Spinal cord (tissue), 10 donors: ENCODE measurements around the gene OR52K1. TPM values are rescaled to one million over a fixed set of nuclear protein-coding genes. Genes with fewer than 3 reads are reported as not detected.
A peak's percentile ranks its signal among the peaks of the same experiment; 100 is the strongest.

Experiments used
- DNase-seq, 6 donors: peaks; one replicate each; pipeline versions ENCODE4 v3.0.0 to v3.0.0-alpha.2; 2013 to 2015; ENCODE audit warnings: low spot score in 6 of 6, low read depth in 4 of 6
- H3K27ac ChIP-seq: one replicate; pipeline ENCODE4 v1.5.1; 2013; ENCODE audit warnings: low read depth, low read length, control low read depth
- H3K27me3 ChIP-seq: one replicate; pipeline ENCODE4 v1.6.1; 2013; ENCODE audit warnings: low read length; ENCODE audit not compliant: control insufficient read depth, insufficient read depth
- H3K36me3 ChIP-seq: one replicate; pipeline ENCODE4 v1.6.1; 2013; ENCODE audit warnings: low read length; ENCODE audit not compliant: control insufficient read depth, insufficient read depth
- H3K4me1 ChIP-seq: one replicate; pipeline ENCODE4 v1.6.1; 2013; ENCODE audit warnings: low read length; ENCODE audit not compliant: control insufficient read depth, insufficient read depth
- H3K4me3 ChIP-seq: one replicate; pipeline ENCODE4 v1.5.1; 2013; ENCODE audit warnings: low read depth, low read length, control low read depth
- H3K9me3 ChIP-seq: one replicate; pipeline ENCODE4 v1.6.1; 2013; ENCODE audit warnings: low read length; ENCODE audit not compliant: control insufficient read depth, insufficient read depth
- WGBS: methylation state at CpG from one replicate; pipeline ENCODE4 v1.1.5; 2013; ENCODE audit warnings: missing lambda C conversion rate; ENCODE audit not compliant: insufficient coverage; 5-methylcytosine and 5-hydroxymethylcytosine counted together
- polyA plus RNA-seq, 2 donors: library from polyadenylated mRNA; unstranded; fragments of 120-200 nt; gene quantifications; one replicate each; pipeline ENCODE4 v1.2.1, GENCODE V29; 2013; ENCODE audit not compliant: insufficient read length in 2 of 2
- total RNA-seq, 2 donors: library from RNA; depleted of rRNA in 1 of 2; stranded (reverse); fragments of 120-200 nt in 1 of 2; fragments of >200 nt in 1 of 2; gene quantifications; one replicate each; pipeline versions ENCODE4 v1.2.3 to v1.2.4, GENCODE V29; 2013 to 2014
- donor health status: healthy.

Gene OR52K1
- total and polyA plus RNA-seq, 4 donors, result under 0.01 to 0.35 (median 0.08) TPM

GRCh38 chr11:4460151-4460550, 22.3 kb upstream of the OR52K1 start:
- DNase-seq, result no peak
- no peak overlapping the region for H3K4me3 ChIP-seq
- H3K4me1 ChIP-seq, result no peaks in the 10 kb centered on the region
- no peaks in the 10 kb centered on the region for H3K36me3 ChIP-seq
- H3K9me3 ChIP-seq, result no peaks in the 10 kb centered on the region
- H3K27me3 ChIP-seq, result no peaks in the 10 kb centered on the region
- H3K27ac ChIP-seq, result no peak overlapping the region
- WGBS, result no CpG with 5 or more reads among the region's 4 CpGs

- no peak for DNase-seq
- Histone ChIP-seq H3K4me3 (no peak overlapping the region), H3K27me3 (no peaks in the 10 kb centered on the region), H3K4me1 (no peaks in the 10 kb centered on the region), H3K9me3 (no peaks in the 10 kb centered on the region), H3K27ac (no peak overlapping the region), H3K36me3 (no peaks in the 10 kb centered on the region)
- WGBS, result 92% methylated on average over 3 of the region's 5 CpGs
These were observed 18.0 kb upstream of the OR52K1 start for GRCh38 chr11:4464216-4465159.

GRCh38 chr11:4465407-4465806, 17.0 kb upstream of the OR52K1 start:
- Histone ChIP-seq H3K9me3 (no peaks in the 10 kb centered on the region), H3K4me3 (no peak overlapping the region), H3K36me3 (no peaks in the 10 kb centered on the region), H3K4me1 (no peaks in the 10 kb centered on the region), H3K27me3 (no peaks in the 10 kb centered on the region), H3K27ac (no peak overlapping the region)
- DNase-seq, result peak in 1 of 6 donors; percentile 5
- WGBS, result 20% methylated on average over 1 of the region's 1 CpG

GRCh38 chr11:4466131-4466870, 16.1 kb upstream of the OR52K1 start:
- no peak overlapping the region for H3K4me3 ChIP-seq
- no peak overlapping the region for H3K27ac ChIP-seq
- no peaks in the 10 kb centered on the region for H3K36me3 ChIP-seq
- no peaks in the 10 kb centered on the region for H3K4me1 ChIP-seq
- WGBS, result 60% methylated on average over 5 of the region's 5 CpGs
- DNase-seq, result peak in 1 of 6 donors; percentile 47
- H3K9me3 ChIP-seq, result no peaks in the 10 kb centered on the region
- H3K27me3 ChIP-seq, result no peaks in the 10 kb centered on the region

- no peak overlapping the region for H3K27ac ChIP-seq
- H3K4me3 ChIP-seq, result no peak overlapping the region
- DNase-seq, result no peak
- no peaks in the 10 kb centered on the region for H3K9me3 ChIP-seq
- no peaks in the 10 kb centered on the region for H3K4me1 ChIP-seq
- H3K36me3 ChIP-seq, result no peaks in the 10 kb centered on the region
- H3K27me3 ChIP-seq, result no peaks in the 10 kb centered on the region
These were observed 15.5 kb upstream of the OR52K1 start for GRCh38 chr11:4466871-4467442.

GRCh38 chr11:4467811-4468606, 14.4 kb upstream of the OR52K1 start:
- Histone ChIP-seq H3K36me3 (no peaks in the 10 kb centered on the region), H3K4me3 (no peak overlapping the region), H3K4me1 (no peaks in the 10 kb centered on the region), H3K27me3 (no peaks in the 10 kb centered on the region), H3K9me3 (no peaks in the 10 kb centered on the region), H3K27ac (no peak overlapping the region)
- DNase-seq, result no peak
- WGBS, result 79% methylated on average over 2 of the region's 3 CpGs

GRCh38 chr11:4479644-4480043, 2.8 kb upstream of the OR52K1 start:
- Histone ChIP-seq H3K36me3 (no peaks in the 10 kb centered on the region), H3K27me3 (no peaks in the 10 kb centered on the region), H3K4me1 (no peaks in the 10 kb centered on the region), H3K9me3 (no peaks in the 10 kb centered on the region), H3K27ac (no peak overlapping the region), H3K4me3 (no peak overlapping the region)
- no CpG with 5 or more reads among the region's 1 CpG for WGBS
- DNase-seq, result no peak

- H3K27me3 ChIP-seq, result no peaks in the 10 kb centered on the region
- H3K36me3 ChIP-seq, result no peaks in the 10 kb centered on the region
- DNase-seq, result no peak
- H3K4me1 ChIP-seq, result no peaks in the 10 kb centered on the region
- WGBS, result 86% methylated on average over 3 of the region's 4 CpGs
- H3K4me3 ChIP-seq, result no peak overlapping the region
- H3K27ac ChIP-seq, result no peak overlapping the region
- H3K9me3 ChIP-seq, result no peaks in the 10 kb centered on the region
These were observed 1.7 kb upstream of the OR52K1 start for GRCh38 chr11:4480577-4481239.

- Histone ChIP-seq H3K9me3 (no peaks in the 10 kb centered on the region), H3K27ac (no peak overlapping the region), H3K27me3 (no peaks in the 10 kb centered on the region), H3K4me3 (no peak overlapping the region), H3K4me1 (no peaks in the 10 kb centered on the region), H3K36me3 (no peaks in the 10 kb centered on the region)
- no peak for DNase-seq
These were observed 1.2 kb upstream of the OR52K1 start for GRCh38 chr11:4481240-4481582.
